Regular cardiac myocyte (primary cell): ENCODE data around the gene PHF20. TPM values are rescaled to one million over a fixed set of nuclear protein-coding genes. Genes with fewer than 3 reads are reported as not detected.

Source experiments
- total RNA-seq: library from RNA; depleted of rRNA; stranded (reverse); fragments of >200 nt; gene quantifications from 2 replicates; pipeline ENCODE4 v1.2.3, GENCODE V29; 2014

The PHF20 gene
- 28.6 and 29.3 TPM in 2 replicates for total RNA-seq

GRCh38 chr20:35771689-35772562, at the start of gene PHF20:
PHF20 (plus strand) TSS chr20:35772015; CDS start chr20:35801523, 29,508 bp downstream.

DNA sequence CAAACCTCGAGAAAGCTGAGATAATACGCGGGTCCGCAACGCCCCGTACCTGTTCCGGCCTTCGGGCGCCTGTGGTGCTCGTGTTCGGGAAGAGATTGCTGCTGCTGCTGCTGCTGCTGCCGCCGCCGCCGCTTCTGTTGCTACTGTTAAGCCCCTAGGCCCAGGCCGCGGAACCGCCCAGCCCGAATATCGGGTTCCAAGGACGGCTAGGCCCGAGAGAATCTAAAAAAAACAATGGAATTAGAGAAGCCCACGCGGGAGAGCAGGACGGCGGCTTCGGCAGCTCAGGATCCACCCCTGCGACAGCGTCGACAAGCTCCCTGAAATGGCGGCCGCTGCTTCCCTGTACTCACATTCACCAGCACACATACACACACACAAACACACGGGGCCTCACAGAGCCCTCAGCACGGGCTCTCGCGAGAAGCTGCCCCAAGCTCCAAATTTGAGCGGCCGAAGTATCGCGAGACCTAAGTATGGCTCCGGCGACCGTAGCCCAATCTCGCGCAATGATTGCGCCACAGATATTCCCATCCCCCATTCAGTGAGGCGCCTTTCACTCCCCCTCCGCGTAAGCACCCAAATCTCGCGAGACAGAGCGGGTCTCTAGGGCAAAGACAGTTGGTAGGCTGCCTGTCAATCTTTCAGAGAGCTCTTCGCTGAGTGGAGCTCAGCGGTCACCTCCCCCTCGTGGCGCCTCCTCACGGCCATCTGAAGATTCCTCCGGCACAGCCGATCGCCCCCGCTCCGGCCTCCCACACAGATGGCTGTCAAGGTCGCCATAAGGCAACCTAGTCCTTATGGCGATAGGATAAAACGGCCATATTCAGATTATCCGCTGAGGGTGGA, 29.7 kb upstream of the PHF20 start, which contains the start of gene RBM39:
TSS of gene RBM39 (minus strand) at position 369 of the 849 bp plus-strand sequence. CDS start 1,386 bp downstream, outside the sequence.

GRCh38 chr20:35954200-35954906, 182.5 kb downstream of the PHF20 start, which contains the start of gene SCAND1:
SCAND1 (minus strand) TSS chr20:35954502; CDS start chr20:35954284, 218 bp downstream.

DNA sequence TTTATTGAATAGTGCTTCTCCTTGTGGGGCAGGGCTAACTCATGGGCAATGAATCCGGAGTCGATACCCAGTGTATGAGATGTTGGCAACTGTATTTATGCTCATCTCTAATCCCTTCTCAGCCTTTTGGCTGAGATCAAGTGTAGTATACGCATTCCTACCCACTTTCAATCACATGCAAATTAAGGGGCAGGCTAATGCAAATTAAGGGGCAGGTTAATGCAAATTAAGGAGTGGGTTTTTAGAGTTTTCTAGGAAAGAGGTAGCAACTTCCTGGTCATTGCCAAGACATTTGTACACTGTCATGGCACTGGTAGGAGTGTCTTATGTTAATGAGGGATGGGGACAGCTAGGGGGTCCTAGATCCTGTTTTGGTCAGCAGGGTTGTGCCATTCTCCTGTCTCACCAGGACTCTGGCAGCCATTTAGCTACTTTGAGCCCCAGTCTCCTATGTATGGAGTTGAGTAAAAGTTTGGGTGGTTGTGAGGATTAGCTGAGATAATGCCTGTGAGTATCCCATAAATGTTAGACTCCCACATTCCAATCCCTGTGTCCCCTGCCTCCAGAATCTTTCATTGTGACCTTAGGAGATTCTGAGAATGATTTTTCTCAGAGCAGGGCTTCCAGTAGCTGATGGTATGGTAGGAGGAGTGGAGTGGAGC, 196.3 kb downstream of the PHF20 start, which contains the start of gene CNBD2:
TSS of gene CNBD2 (plus strand) at position 612 of the 662 bp plus-strand sequence. CDS start 173 bp downstream, outside the sequence.

Other genes starting within 250 kb of the PHF20 start
- not detected in 2 replicates for gene C20orf173, start 242.4 kb upstream of the PHF20 start, total RNA-seq
- 336 and 765 TPM in 2 replicates for gene ERGIC3, start 229.9 kb upstream of the PHF20 start, total RNA-seq
- gene SPAG4, start 156.2 kb upstream of the PHF20 start, total RNA-seq: 17.1 and 36.1 TPM in 2 replicates
- 145 and 170 TPM in 2 replicates for gene CPNE1, start 107.1 kb upstream of the PHF20 start, total RNA-seq
- gene RBM12, start 107.1 kb upstream of the PHF20 start, total RNA-seq: 29.9 and 33.2 TPM in 2 replicates
- 26.5 and 28.0 TPM in 2 replicates for gene NFS1, start 72.7 kb upstream of the PHF20 start, total RNA-seq
- 182 and 251 TPM in 2 replicates for gene ROMO1, start 72.6 kb upstream of the PHF20 start, total RNA-seq
- 260 and 357 TPM in 2 replicates for gene RBM39, start 29.8 kb upstream of the PHF20 start, total RNA-seq
- gene SCAND1, start 182.5 kb downstream of the PHF20 start, total RNA-seq: 43.4 and 64.8 TPM in 2 replicates
- 1.7 and 2.7 TPM in 2 replicates for gene CNBD2, start 196.6 kb downstream of the PHF20 start, total RNA-seq